ENCODE results near the gene ALDH1A1.

- no peak for TF ChIP-seq CTCF (IDR thresholded peaks at IDR 0.05 in 4 of 5, conservative IDR thresholded peaks at IDR 0.05 in 1 of 5)
- TF ChIP-seq POLR2A (IDR thresholded peaks at IDR 0.05), result no peak
Observed at GRCh38 chr9:72974501-72974900, 21.6 kb upstream of the ALDH1A1 start.
